HK-2 (cell line): ENCODE data around the gene KLK5.
"Not testable (repeated sequence)": the region's sequence is repeated elsewhere in the genome, so short reads cannot be mapped to it uniquely, and the experiment has no call there.

Experiments
- DNase-seq: peaks from one replicate; pipeline ENCODE4 v3.0.0-alpha.2; 2018; ENCODE audit not compliant: unreplicated experiment

KLK5 gene

GRCh38 chr19:50921426-50922316 lies 31.2 kb downstream of the KLK5 start:
- no peak for DNase-seq

GRCh38 chr19:50916069-50916468 lies 36.8 kb downstream of the KLK5 start:
- DNase-seq, result no peak

DNA sequence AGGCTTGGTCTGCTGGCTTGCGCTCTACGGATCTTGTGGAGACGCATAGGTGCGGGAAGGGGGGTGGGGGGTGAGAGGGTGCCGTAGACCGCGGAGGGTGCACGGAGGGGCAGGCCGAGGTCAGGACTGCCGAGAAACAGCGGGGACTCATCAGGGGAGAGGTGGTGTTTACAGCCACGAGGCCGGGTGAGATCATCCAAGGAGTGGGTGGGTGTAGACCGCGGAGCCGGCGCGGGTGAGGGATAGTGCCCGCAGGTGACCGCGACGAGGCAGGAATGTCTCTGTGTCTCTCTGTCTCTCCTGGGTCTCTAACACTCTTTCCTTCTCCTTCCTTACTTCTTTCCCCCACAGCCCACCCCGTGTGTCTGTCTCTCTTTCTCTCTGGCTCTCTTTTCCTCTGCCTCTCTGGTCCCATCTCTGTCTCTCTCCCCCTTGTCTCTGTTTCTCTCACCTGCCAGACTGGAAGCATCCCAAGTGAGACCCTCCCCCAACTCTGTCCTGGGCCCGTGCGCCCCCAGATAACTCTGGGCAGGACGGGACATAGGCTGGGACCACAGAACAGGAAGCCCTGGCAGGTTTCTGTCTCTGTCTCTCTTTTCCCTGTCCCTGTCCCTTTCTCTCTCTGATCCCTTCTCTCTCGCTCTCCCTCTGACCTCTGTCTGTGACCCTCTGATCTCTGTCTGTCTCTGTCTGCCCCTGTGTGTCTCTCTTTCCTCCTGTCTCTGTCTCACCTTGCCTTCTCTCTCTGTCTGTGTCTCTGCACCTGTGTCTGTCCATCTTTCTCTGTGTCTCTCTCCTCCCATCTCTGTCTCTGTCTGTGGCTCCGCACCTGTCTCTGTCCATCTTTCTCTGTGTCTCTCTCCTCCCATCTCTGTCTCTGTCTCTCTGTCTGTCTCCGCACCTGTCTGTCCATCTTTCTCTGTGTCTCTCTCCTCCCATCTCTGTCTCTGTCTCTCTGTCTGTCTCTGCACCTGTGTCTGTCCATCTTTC lies 39.8 kb downstream of the KLK5 start:
- peak; percentile 29 for DNase-seq

- DNase-seq, result no peak
Observed at GRCh38 chr19:50912102-50912599, 40.7 kb downstream of the KLK5 start.

DNA sequence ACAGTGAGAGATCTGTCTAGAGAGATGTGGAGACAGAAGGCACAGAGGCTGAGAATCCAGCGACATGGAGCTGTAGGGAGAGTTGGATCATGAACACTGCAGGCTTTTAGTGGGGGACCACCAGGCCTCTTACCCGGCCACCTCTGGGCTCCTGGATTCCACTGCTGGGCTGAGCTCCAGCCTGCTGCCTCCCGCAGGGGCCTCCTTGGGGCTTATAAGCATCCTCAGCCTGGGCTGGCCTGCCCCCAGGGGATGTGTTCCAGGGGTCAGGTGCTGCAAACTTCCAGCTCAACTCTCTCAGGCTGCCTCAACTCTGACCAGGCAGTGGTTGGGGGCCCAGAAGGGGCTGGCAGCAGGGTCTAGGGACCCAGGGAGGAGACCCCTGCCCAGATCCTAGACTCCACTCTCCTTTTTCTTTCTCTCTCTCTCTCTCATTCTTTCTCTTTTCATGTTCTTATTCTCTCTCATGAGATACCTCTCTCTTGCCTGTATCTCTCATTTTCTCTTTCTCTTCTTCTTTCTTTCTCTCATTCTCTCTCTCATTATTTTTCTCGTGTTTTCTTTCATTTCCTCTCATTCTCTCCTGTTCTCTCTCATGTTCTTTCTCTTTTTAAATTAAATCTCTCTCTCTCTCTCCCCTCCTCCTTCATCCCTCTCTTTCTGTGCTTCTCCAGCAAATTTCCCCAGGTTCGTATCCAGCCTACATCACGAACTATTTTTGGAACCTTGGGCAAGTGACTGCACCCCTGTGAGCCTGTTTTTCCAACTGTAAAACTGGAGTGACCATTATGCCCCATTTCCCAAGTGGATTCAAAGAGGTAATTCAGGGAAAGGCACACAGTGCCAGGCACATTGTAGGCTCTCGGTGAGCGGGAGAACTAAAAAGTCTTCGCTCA lies 41.4 kb downstream of the KLK5 start, which contains the start of gene KLK4:
KLK4 (minus strand) TSS at position 190 of the 896 bp plus-strand sequence. CDS start 657 bp downstream, outside the sequence.
- no peak for DNase-seq

DNA sequence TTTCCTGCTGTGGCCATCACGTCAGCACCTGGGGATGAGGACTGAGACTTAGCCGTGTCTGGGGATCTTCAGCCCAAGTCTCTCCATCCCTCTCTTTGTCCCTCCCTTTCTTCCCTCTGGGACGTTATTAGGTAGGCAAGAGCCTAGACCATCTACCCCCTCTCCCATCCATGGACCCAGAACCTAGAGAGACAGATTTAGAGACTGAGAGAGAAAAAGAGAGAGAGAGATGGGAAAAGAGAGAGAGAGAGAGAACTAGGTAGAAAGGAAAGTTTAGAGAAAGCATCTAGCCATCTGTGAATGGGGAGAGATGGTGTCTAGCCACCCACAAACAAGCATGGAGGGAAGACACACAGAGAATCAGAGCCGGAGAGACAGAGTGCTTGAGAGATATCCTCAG lies 42.1 kb downstream of the KLK5 start:
- DNase-seq, result no peak

GRCh38 chr19:50909240-50910070 lies 43.4 kb downstream of the KLK5 start:
- no peak for DNase-seq

GRCh38 chr19:50908336-50908735 lies 44.5 kb downstream of the KLK5 start:
- no peak for DNase-seq

GRCh38 chr19:50906217-50906616 lies 46.6 kb downstream of the KLK5 start:
- DNase-seq, result no peak

DNA sequence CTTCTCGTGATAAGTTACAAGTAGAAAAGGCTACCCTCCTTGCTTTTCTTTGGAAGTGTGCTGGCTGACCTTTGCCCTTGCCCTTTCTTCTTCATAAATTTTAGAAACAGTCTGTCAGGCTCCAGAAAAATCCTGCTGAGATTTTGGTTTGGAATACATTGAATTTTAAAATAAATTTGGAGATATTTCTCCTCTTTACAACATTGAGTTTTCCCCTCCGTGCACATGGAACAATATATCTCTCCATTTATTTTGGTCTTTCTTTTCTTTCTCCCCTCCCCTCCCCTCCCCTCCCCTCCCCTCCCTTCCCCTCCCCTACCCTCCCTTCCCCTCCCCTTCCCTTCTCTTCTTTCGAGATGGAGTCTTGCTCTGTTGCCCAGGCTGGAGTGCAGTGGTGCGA lies 50.2 kb downstream of the KLK5 start:
- no peak for DNase-seq

- no peak for DNase-seq
Observed at GRCh38 chr19:50899569-50899968, 53.3 kb downstream of the KLK5 start.

GRCh38 chr19:50898018-50898417 lies 54.8 kb downstream of the KLK5 start:
- DNase-seq, result no peak

GRCh38 chr19:50897612-50898011 lies 55.2 kb downstream of the KLK5 start:
- no peak for DNase-seq

- no peak for DNase-seq
Observed at GRCh38 chr19:50897191-50897607, 55.6 kb downstream of the KLK5 start.

- DNase-seq, result peak; percentile 76
Observed at GRCh38 chr19:50896591-50897190, 56.1 kb downstream of the KLK5 start.

- not testable (repeated sequence) for DNase-seq
Observed at GRCh38 chr19:50896089-50896590, 56.7 kb downstream of the KLK5 start.

GRCh38 chr19:50894478-50895356 lies 58.1 kb downstream of the KLK5 start:
- no peak for DNase-seq
